Measurements from ENCODE around the gene PVALB.

PVALB gene

DNA sequence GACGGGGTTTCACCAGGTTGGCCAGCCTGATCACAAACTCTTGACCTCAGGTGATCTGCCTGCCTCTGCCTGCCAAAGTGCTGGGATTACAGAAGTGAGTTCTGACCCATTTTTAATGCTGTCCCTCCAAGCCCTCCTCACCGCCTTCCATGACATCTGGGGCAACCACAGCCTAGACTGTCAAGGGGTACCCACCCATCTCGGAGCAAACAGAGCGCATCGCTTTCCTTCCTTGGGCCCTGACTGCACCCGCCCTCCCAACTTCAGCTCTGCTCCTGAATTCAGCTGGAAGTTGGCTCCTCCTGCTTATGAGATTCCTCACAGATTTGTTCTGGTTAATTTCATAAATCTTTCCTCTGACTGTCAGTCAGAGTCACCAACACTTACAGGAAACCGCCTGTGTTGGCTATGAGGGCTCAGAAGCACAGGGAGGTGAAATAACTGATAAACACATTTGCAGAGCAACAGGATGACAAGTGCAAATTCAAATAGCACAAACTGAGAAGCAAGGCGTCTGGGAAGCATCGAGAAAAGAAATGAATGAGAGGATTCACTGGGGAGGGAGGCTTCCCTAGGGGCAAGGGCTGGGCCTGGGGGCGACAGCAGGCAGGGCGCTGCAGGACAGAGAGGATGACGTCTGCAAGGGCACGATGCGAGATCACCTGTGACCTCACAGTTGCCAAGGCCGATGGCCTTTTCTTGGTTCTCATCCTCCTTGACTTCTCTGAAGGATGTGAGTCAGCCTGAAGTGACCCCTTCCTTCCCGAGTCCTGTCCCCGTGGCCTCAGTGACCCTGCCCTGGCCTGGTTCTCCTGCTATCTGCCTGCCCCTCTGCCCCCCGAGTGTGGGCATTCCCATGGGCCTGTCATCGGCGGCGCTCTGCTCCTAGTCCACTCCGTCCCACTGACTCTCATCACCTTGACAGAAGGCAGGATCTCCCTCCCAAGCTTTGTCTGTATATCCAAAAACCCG is 47.0 kb downstream of the PVALB start:
- Histone ChIP-seq H3K9me3 (ENCODE audit: insufficient read depth, low read depth, low read length) (no peaks in the 10 kb centered on the region), H3K4me1 (ENCODE audit: insufficient read depth, low read length) (no peaks in the 10 kb centered on the region), H3K9ac (ENCODE audit: low read depth, low read length) (no peak overlapping the region), H3K27ac (ENCODE audit: low read length) (no peak overlapping the region), H3K4me3 (ENCODE audit: low read length) (no peak overlapping the region), H3K36me3 (ENCODE audit: insufficient read depth, low read depth, low read length) (peaks cover 31% of the 10 kb centered on the region), H3K27me3 (ENCODE audit: insufficient read depth, low read length) (no peaks in the 10 kb centered on the region)

DNA sequence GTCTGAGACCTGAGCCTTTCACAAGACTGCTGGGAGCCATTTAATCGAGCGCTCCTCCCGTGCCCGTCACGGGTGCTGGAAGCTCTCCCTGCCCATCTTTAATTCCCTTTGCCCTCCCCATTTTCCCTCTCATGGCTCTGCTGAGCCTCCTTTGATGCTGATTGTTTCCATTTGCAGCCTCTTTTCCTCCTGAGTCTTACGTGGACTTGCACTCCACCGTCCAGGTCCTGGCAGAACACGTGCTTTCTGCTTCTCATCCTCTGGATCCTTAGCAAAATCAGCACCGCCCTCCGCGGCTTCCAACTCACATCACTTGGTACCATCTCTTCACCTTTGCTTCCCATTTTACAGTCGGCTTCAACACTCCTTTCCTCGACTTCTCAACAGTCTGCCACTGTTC is 48.2 kb downstream of the PVALB start:
- Histone ChIP-seq H3K27me3 (ENCODE audit: insufficient read depth, low read length) (no peaks in the 10 kb centered on the region), H3K9ac (ENCODE audit: low read depth, low read length) (no peak overlapping the region), H3K27ac (ENCODE audit: low read length) (no peak overlapping the region), H3K4me1 (ENCODE audit: insufficient read depth, low read length) (no peaks in the 10 kb centered on the region), H3K4me3 (ENCODE audit: low read length) (no peak overlapping the region), H3K9me3 (ENCODE audit: insufficient read depth, low read depth, low read length) (no peaks in the 10 kb centered on the region), H3K36me3 (ENCODE audit: insufficient read depth, low read depth, low read length) (peaks cover 36% of the 10 kb centered on the region)

DNA sequence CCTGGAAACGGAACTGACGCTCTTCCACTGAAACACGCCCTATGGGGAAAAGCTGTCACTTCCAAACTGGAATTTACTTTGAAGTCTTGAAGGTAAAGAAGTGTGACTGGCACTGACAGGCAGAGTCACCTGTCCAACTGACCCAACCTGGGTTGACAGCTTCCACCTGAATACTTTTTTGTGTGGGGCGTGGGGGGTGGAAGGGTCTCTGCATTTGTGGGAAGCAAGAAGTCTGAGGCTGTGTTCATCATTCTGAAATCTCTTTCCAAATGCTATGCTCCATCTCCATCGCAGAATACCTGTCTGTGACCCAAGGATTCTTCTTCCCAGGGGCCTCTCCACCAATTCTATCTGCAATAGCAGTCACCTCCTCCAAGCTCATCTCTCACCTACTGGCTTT is 48.7 kb downstream of the PVALB start:
- Histone ChIP-seq H3K4me1 (ENCODE audit: insufficient read depth, low read length) (no peaks in the 10 kb centered on the region), H3K27me3 (ENCODE audit: insufficient read depth, low read length) (no peaks in the 10 kb centered on the region), H3K4me3 (ENCODE audit: low read length) (no peak overlapping the region), H3K36me3 (ENCODE audit: insufficient read depth, low read depth, low read length) (peaks cover 41% of the 10 kb centered on the region), H3K9ac (ENCODE audit: low read depth, low read length) (no peak overlapping the region), H3K27ac (ENCODE audit: low read length) (no peak overlapping the region), H3K9me3 (ENCODE audit: insufficient read depth, low read depth, low read length) (no peaks in the 10 kb centered on the region)

DNA sequence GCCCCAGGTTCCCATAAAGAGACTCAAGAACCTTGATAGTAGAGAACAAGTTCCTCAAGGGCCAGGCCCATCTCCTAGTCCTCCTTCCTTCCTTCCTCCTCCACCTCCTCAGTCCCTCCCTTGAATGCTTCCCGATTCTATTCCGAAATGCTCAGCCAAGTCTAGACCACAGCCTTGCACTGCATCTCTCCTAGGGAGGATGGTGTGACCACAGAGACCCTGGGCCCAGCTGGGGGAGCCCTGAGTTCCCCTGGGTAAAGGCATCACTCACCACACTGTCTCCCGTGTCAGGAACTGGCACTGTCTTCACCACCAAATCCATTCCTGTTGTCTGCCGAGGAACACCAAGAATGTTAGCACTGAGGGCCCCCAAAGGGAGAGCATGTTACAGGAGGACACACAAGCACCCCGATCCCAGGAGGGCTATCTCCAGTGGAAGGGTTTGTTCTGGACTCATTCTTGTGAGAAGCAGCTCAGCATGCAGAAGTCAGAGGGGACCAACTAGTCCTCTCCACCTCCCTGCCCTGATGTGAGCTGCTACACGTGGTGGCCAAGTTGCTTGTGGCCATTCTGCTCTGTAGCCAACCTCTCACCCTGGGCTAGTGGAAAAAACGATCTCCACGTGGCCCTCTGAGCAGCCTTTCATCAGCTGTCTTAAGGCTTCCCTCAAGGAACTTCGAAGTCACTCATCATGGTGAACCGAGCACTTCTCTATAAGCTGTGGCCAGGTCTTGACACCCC is 49.6 kb downstream of the PVALB start:
- Histone ChIP-seq H3K36me3 (ENCODE audit: insufficient read depth, low read depth, low read length) (peaks cover 47% of the 10 kb centered on the region), H3K9ac (ENCODE audit: low read depth, low read length) (no peak overlapping the region; the same call in 1 of the 2 replicates), H3K27ac (ENCODE audit: low read length) (no peak overlapping the region), H3K27me3 (ENCODE audit: insufficient read depth, low read length) (no peaks in the 10 kb centered on the region), H3K4me3 (ENCODE audit: low read length) (no peak overlapping the region), H3K4me1 (ENCODE audit: insufficient read depth, low read length) (no peaks in the 10 kb centered on the region), H3K9me3 (ENCODE audit: insufficient read depth, low read depth, low read length) (no peaks in the 10 kb centered on the region)

DNA sequence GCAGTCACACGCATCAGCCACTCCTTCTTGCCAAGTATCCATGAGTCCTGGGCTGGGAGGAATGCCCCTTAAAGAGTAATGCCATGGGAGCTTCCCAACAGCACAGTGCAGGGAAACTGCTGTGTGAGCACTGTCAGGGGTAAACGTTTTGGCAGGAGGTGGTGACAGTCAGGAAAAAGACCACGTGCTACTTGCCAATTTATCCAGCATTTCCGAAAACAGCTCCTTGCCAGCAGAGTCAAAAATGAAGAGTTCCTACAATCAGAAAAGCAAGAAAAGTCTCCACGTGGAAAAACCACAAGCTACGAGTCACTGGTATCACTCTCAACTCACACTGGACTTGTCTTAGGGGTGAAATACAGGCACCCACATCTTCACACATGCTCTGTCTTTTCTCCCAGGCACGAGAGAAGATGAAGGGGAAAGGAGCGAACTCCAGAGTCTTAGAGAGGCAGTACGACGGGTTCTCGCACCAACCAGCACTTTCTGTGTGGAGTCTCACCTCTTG is 50.8 kb downstream of the PVALB start:
- H3K9me3 ChIP-seq (ENCODE audit: insufficient read depth, low read depth, low read length): no peaks in the 10 kb centered on the region
- no peak overlapping the region for H3K9ac ChIP-seq (ENCODE audit: low read depth, low read length)
- H3K27me3 ChIP-seq (ENCODE audit: insufficient read depth, low read length): no peaks in the 10 kb centered on the region
- H3K27ac ChIP-seq (ENCODE audit: low read length): no peak overlapping the region
- peaks cover 50% of the 10 kb centered on the region for H3K36me3 ChIP-seq (ENCODE audit: insufficient read depth, low read depth, low read length)
- H3K4me1 ChIP-seq (ENCODE audit: insufficient read depth, low read length): no peaks in the 10 kb centered on the region
- no peak overlapping the region for H3K4me3 ChIP-seq (ENCODE audit: low read length)

DNA sequence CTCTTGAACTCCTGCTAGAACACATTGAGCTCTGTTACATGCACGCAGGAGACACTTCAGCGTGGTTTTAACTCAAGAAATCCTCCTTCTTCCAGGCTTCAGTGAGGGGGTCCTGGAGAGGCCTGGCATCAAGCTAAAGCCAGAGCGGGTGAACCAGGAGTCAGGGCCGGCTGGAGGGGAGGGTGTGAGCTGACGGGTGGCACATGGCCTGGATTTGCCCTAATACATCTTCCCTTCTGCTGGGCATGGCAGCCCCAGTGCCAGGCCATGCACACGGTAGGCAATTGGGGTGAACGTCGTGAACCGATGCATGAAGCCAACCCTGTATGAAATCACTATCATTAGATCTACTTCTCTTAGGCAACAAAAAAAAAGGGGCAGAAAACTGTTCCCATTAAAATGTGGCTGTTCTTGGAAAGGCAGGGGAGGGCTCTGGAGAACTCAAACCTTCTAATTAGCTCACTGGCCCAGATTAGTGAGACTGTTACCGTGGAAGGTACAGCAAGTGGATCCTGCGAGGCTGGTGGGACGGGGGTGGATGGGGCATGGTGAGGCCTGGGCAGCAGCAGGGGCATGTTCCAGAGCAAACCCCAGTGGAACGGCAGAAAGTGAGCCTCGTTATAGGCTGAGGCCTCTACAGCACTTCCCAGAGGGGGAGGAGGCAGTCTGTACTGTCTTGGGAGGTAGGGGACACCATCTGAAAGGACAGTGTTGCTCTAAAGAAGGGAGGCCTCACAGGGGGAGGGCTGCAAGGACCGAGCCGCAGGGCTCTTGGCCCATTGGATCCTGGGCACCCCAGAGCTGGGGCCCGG is 51.5 kb downstream of the PVALB start:
- no peak overlapping the region for H3K27ac ChIP-seq (ENCODE audit: low read length)
- no peak overlapping the region for H3K9ac ChIP-seq (ENCODE audit: low read depth, low read length)
- no peaks in the 10 kb centered on the region for H3K27me3 ChIP-seq (ENCODE audit: insufficient read depth, low read length)
- no peaks in the 10 kb centered on the region for H3K4me1 ChIP-seq (ENCODE audit: insufficient read depth, low read length)
- no peak overlapping the region for H3K4me3 ChIP-seq (ENCODE audit: low read length)
- peaks cover 49% of the 10 kb centered on the region for H3K36me3 ChIP-seq (ENCODE audit: insufficient read depth, low read depth, low read length)
- no peaks in the 10 kb centered on the region for H3K9me3 ChIP-seq (ENCODE audit: insufficient read depth, low read depth, low read length)

DNA sequence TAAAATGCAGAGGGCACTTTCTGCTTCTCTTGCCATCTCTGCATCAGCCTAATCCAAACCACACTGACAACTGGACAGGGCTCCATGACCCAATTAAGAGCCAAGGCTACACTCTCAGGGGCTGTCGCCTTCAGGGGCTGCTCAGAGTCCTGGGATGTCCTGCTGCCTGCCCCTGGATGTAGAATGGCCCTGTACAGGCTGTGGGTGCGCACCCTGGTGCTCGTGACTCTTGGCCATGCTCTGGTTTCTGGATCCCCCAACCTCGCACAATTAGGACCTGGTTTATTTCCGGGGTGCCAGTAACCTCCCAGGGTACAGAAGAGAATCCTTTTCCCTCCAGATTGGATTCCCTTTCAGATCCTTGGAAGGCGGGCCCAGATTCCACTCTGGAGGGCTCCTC is 52.2 kb downstream of the PVALB start:
- no peak overlapping the region for H3K9ac ChIP-seq (ENCODE audit: low read depth, low read length)
- no peak overlapping the region for H3K27ac ChIP-seq (ENCODE audit: low read length)
- H3K4me1 ChIP-seq (ENCODE audit: insufficient read depth, low read length): no peaks in the 10 kb centered on the region
- peaks cover 49% of the 10 kb centered on the region for H3K36me3 ChIP-seq (ENCODE audit: insufficient read depth, low read depth, low read length)
- H3K4me3 ChIP-seq (ENCODE audit: low read length): no peak overlapping the region
- no peaks in the 10 kb centered on the region for H3K27me3 ChIP-seq (ENCODE audit: insufficient read depth, low read length)
- H3K9me3 ChIP-seq (ENCODE audit: insufficient read depth, low read depth, low read length): no peaks in the 10 kb centered on the region

DNA sequence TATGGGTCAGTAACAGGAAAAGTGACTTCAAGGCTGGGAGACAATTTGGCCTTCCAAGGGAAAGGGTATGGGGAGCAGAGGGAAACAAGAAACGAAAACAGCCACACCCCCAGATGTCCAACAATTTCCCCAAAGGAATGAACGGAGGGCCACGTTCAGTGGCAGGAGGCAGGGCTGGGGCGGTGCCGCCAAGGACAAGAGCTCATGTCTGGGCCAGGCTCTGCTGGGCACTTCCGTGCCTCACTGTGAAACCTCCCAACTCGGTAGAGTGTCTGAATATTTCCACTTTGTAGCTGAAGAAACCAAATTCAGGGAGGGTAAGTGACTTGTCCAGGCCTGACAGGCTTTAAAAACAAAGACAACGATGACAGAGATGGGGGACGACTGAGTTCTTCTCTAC is 52.8 kb downstream of the PVALB start:
- Histone ChIP-seq H3K4me1 (ENCODE audit: insufficient read depth, low read length) (no peaks in the 10 kb centered on the region), H3K27ac (ENCODE audit: low read length) (no peak overlapping the region), H3K36me3 (ENCODE audit: insufficient read depth, low read depth, low read length) (peaks cover 49% of the 10 kb centered on the region), H3K27me3 (ENCODE audit: insufficient read depth, low read length) (no peaks in the 10 kb centered on the region), H3K4me3 (ENCODE audit: low read length) (no peak overlapping the region), H3K9ac (ENCODE audit: low read depth, low read length) (no peak overlapping the region), H3K9me3 (ENCODE audit: insufficient read depth, low read depth, low read length) (no peaks in the 10 kb centered on the region)

DNA sequence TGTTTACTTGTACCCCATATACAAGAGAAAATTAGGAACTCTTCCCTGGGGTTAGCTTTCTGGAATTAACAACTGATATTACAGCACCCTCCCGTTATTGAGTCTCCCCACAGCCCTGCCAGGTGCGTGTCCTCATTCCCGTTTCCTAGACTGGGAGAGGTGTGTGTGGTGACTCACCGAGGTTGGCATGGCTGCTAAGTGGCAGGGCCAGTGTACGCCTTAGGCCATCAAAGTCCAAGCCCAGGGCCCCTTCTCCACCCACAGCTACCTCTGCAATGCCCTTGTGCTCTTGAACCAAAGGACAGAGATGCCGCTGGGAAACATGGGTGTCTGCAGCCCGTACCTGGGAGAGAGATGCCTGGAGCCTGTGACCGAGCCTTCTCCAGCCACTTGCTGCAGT is 53.3 kb downstream of the PVALB start:
- Histone ChIP-seq H3K9me3 (ENCODE audit: insufficient read depth, low read depth, low read length) (no peaks in the 10 kb centered on the region), H3K4me3 (ENCODE audit: low read length) (no peak overlapping the region), H3K4me1 (ENCODE audit: insufficient read depth, low read length) (no peaks in the 10 kb centered on the region), H3K27ac (ENCODE audit: low read length) (no peak overlapping the region), H3K9ac (ENCODE audit: low read depth, low read length) (no peak overlapping the region), H3K36me3 (ENCODE audit: insufficient read depth, low read depth, low read length) (peaks cover 49% of the 10 kb centered on the region), H3K27me3 (ENCODE audit: insufficient read depth, low read length) (no peaks in the 10 kb centered on the region)

DNA sequence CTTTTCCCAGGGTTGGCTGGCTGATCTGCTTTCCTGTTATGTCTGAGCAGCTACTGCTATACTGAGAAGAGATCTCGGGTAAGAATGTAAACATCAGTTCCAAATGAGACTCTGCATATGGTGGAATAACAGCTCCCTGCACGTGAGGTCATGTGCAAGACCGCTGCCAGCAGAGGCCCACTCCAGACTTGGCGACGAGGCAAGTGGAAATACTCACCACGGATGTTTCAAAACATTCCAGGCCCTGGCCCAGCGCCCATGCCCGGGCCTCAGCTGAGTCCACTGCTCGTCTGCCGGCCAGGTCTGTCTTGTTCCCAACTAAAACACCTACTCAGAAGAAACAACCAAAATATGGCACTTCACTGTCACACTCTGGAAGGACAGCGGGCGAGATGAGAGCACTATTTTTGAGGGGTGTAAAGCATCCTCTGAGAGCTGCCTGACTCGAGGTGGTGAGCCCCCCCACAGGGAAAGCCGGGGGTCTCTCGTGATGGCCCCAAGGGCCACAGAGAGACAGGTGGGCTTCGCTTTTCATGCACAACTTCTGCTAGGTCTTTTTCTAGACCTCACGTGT is 54.1 kb downstream of the PVALB start:
- Histone ChIP-seq H3K27me3 (ENCODE audit: insufficient read depth, low read length) (no peaks in the 10 kb centered on the region), H3K4me1 (ENCODE audit: insufficient read depth, low read length) (no peaks in the 10 kb centered on the region), H3K27ac (ENCODE audit: low read length) (no peak overlapping the region)

More for the DNA sequence above, 54.1 kb downstream of the PVALB start:
- H3K4me3 ChIP-seq (ENCODE audit: low read length): no peak overlapping the region
- no peak overlapping the region for H3K9ac ChIP-seq (ENCODE audit: low read depth, low read length)
- H3K36me3 ChIP-seq (ENCODE audit: insufficient read depth, low read depth, low read length): peaks cover 49% of the 10 kb centered on the region
- no peaks in the 10 kb centered on the region for H3K9me3 ChIP-seq (ENCODE audit: insufficient read depth, low read depth, low read length)
